ENCODE data around the gene CIROP.

CIROP gene

GRCh38 chr14:23074906-23075305 is 29.9 kb downstream of the CIROP start:
- H3K4me3 Mint-ChIP-seq: no peak overlapping the region
- H3K27ac Mint-ChIP-seq: no peak overlapping the region
- no peaks in the 10 kb centered on the region for H3K9me3 Mint-ChIP-seq
- H3K4me1 Mint-ChIP-seq: peaks cover 29% of the 10 kb centered on the region
- no peaks in the 10 kb centered on the region for H3K36me3 Mint-ChIP-seq
- no peak for ATAC-seq
- DNase-seq (ENCODE audit: low spot score in 2 of 2): no peak

- Mint-ChIP-seq H3K4me3 (peak overlapping the region; percentile 93), H3K9me3 (no peaks in the 10 kb centered on the region), H3K36me3 (peaks cover 22% of the 10 kb centered on the region), H3K4me1 (peaks cover 37% of the 10 kb centered on the region), H3K27ac (peak overlapping the region; percentile 92)
- ATAC-seq (no peak), DNase-seq (ENCODE audit: low spot score in 2 of 2) (no peak)
Measured at GRCh38 chr14:23071921-23072539, 32.8 kb downstream of the CIROP start.

- Mint-ChIP-seq H3K36me3 (peaks cover 28% of the 10 kb centered on the region), H3K4me1 (peaks cover 37% of the 10 kb centered on the region), H3K9me3 (no peaks in the 10 kb centered on the region), H3K4me3 (peak overlapping the region; percentile 93), H3K27ac (peak overlapping the region; percentile 92)
- ATAC-seq (peak; percentile 96), DNase-seq (ENCODE audit: low spot score in 2 of 2) (peak; percentile 42 to 81)
Measured at GRCh38 chr14:23071244-23071920, 33.4 kb downstream of the CIROP start.

- DNase-seq (ENCODE audit: low spot score in 2 of 2): no peak
- peaks cover 37% of the 10 kb centered on the region for H3K36me3 Mint-ChIP-seq
Measured at GRCh38 chr14:23070262-23071129, 34.3 kb downstream of the CIROP start.

GRCh38 chr14:23069413-23069806 is 35.4 kb downstream of the CIROP start:
- DNase-seq (ENCODE audit: low spot score in 2 of 2) (no peak), ATAC-seq (no peak)
- Mint-ChIP-seq H3K4me1 (peaks cover 45% of the 10 kb centered on the region), H3K27ac (no peak overlapping the region), H3K36me3 (peaks cover 48% of the 10 kb centered on the region), H3K4me3 (peak overlapping the region; percentile 93), H3K9me3 (no peaks in the 10 kb centered on the region)

More at GRCh38 chr14:23070262-23071129, 34.3 kb downstream of the CIROP start:
- ATAC-seq: no peak
- H3K4me1 Mint-ChIP-seq: peaks cover 44% of the 10 kb centered on the region
- H3K9me3 Mint-ChIP-seq: no peaks in the 10 kb centered on the region
- H3K4me3 Mint-ChIP-seq: peak overlapping the region; percentile 93
- H3K27ac Mint-ChIP-seq: peak overlapping the region; percentile 92

- peaks cover 53% of the 10 kb centered on the region for H3K36me3 Mint-ChIP-seq
- peaks cover 45% of the 10 kb centered on the region for H3K4me1 Mint-ChIP-seq
- H3K27ac Mint-ChIP-seq: peak overlapping the region; percentile 68
- peak; percentile 83 for ATAC-seq
- no peak overlapping the region for H3K4me3 Mint-ChIP-seq
- DNase-seq (ENCODE audit: low spot score in 2 of 2): peak; percentile 41 to 79
- no peaks in the 10 kb centered on the region for H3K9me3 Mint-ChIP-seq
Measured at GRCh38 chr14:23068789-23069412, 35.9 kb downstream of the CIROP start.

GRCh38 chr14:23067847-23068788 is 36.7 kb downstream of the CIROP start:
- peaks cover 45% of the 10 kb centered on the region for H3K4me1 Mint-ChIP-seq
- H3K4me3 Mint-ChIP-seq: no peak overlapping the region
- H3K36me3 Mint-ChIP-seq: peaks cover 61% of the 10 kb centered on the region
- no peak for DNase-seq (ENCODE audit: low spot score in 2 of 2)
- no peak for ATAC-seq
- peak overlapping the region; percentile 68 for H3K27ac Mint-ChIP-seq
- H3K9me3 Mint-ChIP-seq: no peaks in the 10 kb centered on the region

- DNase-seq (ENCODE audit: low spot score in 2 of 2): no peak
- H3K9me3 Mint-ChIP-seq: no peaks in the 10 kb centered on the region
- no peak for ATAC-seq
- no peak overlapping the region for H3K27ac Mint-ChIP-seq
- peaks cover 71% of the 10 kb centered on the region for H3K36me3 Mint-ChIP-seq
- H3K4me1 Mint-ChIP-seq: peaks cover 42% of the 10 kb centered on the region
- H3K4me3 Mint-ChIP-seq: no peak overlapping the region
Measured at GRCh38 chr14:23066855-23067744, 37.7 kb downstream of the CIROP start.

- Mint-ChIP-seq H3K27ac (no peak overlapping the region), H3K4me1 (peaks cover 35% of the 10 kb centered on the region), H3K4me3 (no peak overlapping the region), H3K36me3 (peaks cover 78% of the 10 kb centered on the region), H3K9me3 (no peaks in the 10 kb centered on the region)
- DNase-seq (ENCODE audit: low spot score in 2 of 2) (no peak), ATAC-seq (no peak)
Measured at GRCh38 chr14:23066368-23066767, 38.4 kb downstream of the CIROP start.

GRCh38 chr14:23063601-23064000 is 41.2 kb downstream of the CIROP start:
- Mint-ChIP-seq H3K4me1 (peaks cover 14% of the 10 kb centered on the region), H3K9me3 (no peaks in the 10 kb centered on the region), H3K4me3 (no peak overlapping the region), H3K36me3 (peaks cover 100% of the 10 kb centered on the region), H3K27ac (peak overlapping the region; percentile 43)
- ATAC-seq (no peak), DNase-seq (ENCODE audit: low spot score in 2 of 2) (no peak)

- no peak for ATAC-seq
- no peaks in the 10 kb centered on the region for H3K9me3 Mint-ChIP-seq
- H3K4me1 Mint-ChIP-seq: peaks cover 16% of the 10 kb centered on the region
- no peak overlapping the region for H3K4me3 Mint-ChIP-seq
- H3K36me3 Mint-ChIP-seq: peaks cover 93% of the 10 kb centered on the region
- no peak overlapping the region for H3K27ac Mint-ChIP-seq
- DNase-seq (ENCODE audit: low spot score in 2 of 2): no peak
Measured at GRCh38 chr14:23062002-23062401, 42.8 kb downstream of the CIROP start.

GRCh38 chr14:23060536-23061260 is 44.1 kb downstream of the CIROP start:
- ATAC-seq (no peak), DNase-seq (ENCODE audit: low spot score in 2 of 2) (no peak)
- Mint-ChIP-seq H3K4me3 (no peak overlapping the region), H3K36me3 (peaks cover 80% of the 10 kb centered on the region), H3K27ac (no peak overlapping the region), H3K4me1 (peaks cover 24% of the 10 kb centered on the region), H3K9me3 (no peaks in the 10 kb centered on the region)
